ENCODE results near the gene CFAP100.

CFAP100 gene

GRCh38 chr3:126394179-126394976 is at the start of gene CFAP100:
Gene CFAP100, plus strand, starts transcription at chr3:126394909. Its CDS starts 1,092 bp downstream, at chr3:126396001.
- no peak for FAIRE-seq

GRCh38 chr3:126345231-126345630 is 49.5 kb upstream of the CFAP100 start:
- FAIRE-seq: no peak

GRCh38 chr3:126345641-126346460 is 48.9 kb upstream of the CFAP100 start:
- FAIRE-seq: no peak

- FAIRE-seq: no peak
Observed at GRCh38 chr3:126346466-126346865, 48.2 kb upstream of the CFAP100 start.

GRCh38 chr3:126347543-126348161 is 47.1 kb upstream of the CFAP100 start:
- no peak for FAIRE-seq

GRCh38 chr3:126348308-126348920 is 46.3 kb upstream of the CFAP100 start:
- FAIRE-seq: no peak

GRCh38 chr3:126349071-126349470 is 45.6 kb upstream of the CFAP100 start:
- no peak for FAIRE-seq

- no peak for FAIRE-seq
Observed at GRCh38 chr3:126349611-126350501, 44.9 kb upstream of the CFAP100 start.

GRCh38 chr3:126350502-126351085 is 44.1 kb upstream of the CFAP100 start:
- no peak for FAIRE-seq

GRCh38 chr3:126351086-126351770 is 43.5 kb upstream of the CFAP100 start:
- no peak for FAIRE-seq

GRCh38 chr3:126351771-126352475 is 42.8 kb upstream of the CFAP100 start:
- FAIRE-seq: no peak

GRCh38 chr3:126352476-126353454 is 41.9 kb upstream of the CFAP100 start:
- no peak for FAIRE-seq

GRCh38 chr3:126353694-126354321 is 40.9 kb upstream of the CFAP100 start:
- no peak for FAIRE-seq

GRCh38 chr3:126354776-126355175 is 39.9 kb upstream of the CFAP100 start:
- no peak for FAIRE-seq

GRCh38 chr3:126355251-126355650 is 39.5 kb upstream of the CFAP100 start:
- no peak for FAIRE-seq

GRCh38 chr3:126355777-126356372 is 38.8 kb upstream of the CFAP100 start:
- FAIRE-seq: no peak

GRCh38 chr3:126356373-126357264 is 38.1 kb upstream of the CFAP100 start:
- no peak for FAIRE-seq

Measured in endometrium (tissue), 2 donors.